GM18870 (cell line): ENCODE data around the gene C11orf54.
"Not testable (repeated sequence)": the region's sequence is repeated elsewhere in the genome, so short reads cannot be mapped to it uniquely, and the experiment has no call there.

ENCODE experiments used
- ATAC-seq: cut with Tn5 transposase; IDR thresholded peaks from one replicate; pipeline ENCODE4 v1.9.1; 2021; ENCODE audit warnings: moderate library complexity; ENCODE audit not compliant: unreplicated experiment

The C11orf54 gene

DNA sequence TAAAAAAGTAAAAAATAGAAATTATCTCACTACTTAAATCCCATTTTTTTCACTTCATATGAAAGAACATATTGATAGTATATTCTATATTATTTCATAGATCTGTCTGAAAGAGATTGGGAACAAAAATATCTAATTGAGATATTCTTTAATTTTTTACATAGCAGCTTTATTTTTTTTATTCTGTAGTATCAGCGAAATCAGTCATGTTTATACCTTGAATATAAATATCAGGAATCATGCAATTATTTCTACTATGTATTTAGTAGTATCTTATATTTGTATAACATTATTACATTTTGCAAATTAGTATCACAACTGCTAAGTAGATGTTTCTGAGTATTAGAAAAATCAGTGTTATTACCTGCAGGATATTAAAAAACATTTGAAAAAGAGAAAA lies 20.4 kb downstream of the C11orf54 start:
- no peak for ATAC-seq

DNA sequence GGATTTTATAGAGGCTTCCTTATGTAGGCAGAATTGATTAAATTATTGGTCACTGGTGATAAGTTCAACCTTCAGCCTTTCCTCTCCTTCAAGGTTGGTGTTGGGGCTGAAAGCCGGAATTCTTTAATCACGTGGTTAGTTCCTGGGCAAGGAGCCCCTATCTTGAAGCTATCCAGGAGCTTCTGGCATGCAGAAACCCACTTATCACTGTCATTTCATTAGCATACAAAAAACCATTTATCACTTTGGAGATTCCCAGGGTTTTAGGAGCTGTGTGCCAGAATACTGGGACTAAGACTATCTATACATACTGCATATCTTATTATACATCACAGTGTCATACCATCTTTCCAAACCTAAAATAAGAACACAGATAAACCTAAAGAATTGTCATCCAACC lies 24.1 kb downstream of the C11orf54 start:
- no peak for ATAC-seq

DNA sequence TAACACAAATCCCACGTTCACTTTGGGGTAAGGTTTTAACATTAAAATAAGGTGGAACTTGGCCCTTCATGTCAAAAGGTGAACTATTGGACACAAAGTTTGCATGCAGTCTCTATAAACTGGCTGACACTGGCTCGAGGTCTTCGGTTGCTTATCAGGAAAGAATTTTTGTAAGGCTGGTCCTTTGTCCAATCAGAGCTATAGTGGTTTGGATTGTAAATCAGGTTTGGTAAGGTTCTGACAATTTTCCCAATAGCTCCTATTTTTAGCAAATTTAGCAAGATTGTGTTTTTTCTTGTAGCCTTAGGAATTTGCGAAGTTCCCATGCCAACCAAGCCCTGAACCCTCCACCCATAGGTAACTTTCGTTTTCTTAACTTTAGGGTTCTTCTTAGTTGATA lies 25.0 kb downstream of the C11orf54 start:
- no peak for ATAC-seq

DNA sequence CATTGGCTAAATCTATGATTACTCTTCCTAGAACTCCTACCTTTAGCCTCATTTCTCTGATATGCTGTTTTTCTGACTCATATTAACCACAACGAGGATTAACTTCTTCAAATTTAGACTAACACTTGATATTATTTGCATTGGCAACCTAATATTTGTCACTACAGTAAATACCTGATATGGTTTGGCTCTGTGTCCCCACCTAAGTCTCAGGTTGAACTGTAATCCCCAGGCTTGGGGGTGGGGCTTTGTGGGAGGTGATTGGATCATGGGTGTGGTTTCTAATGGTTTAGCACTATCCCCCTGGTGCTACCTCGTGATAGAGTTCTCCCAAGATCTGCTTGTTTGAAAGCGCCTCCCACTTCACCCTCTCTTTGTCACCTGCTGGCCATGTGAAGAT lies 25.5 kb downstream of the C11orf54 start:
- ATAC-seq: no peak

DNA sequence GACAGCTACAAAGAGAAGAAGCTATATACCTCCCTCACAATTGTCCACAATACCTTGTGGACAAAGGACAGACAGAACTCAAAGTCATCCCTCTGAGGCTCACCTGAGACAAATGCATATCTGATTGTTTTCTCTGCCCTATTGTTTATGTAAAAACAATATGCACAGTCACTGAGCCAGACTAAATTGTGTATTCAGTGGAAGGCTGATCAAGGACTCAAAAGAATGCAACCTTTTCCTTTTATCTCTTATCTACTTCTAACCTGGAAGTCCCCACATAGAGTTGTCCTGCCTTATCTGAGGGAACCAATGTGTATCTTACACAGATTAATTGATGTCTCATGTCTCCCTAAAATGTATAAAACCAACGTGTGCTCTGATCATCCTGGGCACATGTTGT lies 28.7 kb downstream of the C11orf54 start:
- ATAC-seq: no peak

DNA sequence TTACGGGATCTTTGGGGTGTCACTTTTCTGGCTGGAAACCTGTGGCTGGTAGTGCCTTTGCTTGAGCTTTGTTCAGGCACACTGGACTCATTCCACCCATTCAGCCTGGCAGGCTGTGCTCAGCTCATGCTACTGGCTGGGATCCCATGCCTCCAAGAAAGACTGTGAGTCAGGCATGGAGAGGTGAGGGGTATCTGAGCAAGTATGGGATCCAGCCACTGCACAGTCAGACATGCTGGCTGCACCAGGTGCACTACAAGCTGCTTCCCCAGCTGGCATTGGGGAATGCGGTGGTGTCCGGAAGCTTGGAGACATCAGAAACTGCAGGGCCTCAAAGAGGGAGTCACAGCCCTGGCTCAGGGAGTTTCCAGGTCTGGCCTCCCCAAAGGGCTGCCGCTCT lies 30.7 kb downstream of the C11orf54 start:
- ATAC-seq: no peak

DNA sequence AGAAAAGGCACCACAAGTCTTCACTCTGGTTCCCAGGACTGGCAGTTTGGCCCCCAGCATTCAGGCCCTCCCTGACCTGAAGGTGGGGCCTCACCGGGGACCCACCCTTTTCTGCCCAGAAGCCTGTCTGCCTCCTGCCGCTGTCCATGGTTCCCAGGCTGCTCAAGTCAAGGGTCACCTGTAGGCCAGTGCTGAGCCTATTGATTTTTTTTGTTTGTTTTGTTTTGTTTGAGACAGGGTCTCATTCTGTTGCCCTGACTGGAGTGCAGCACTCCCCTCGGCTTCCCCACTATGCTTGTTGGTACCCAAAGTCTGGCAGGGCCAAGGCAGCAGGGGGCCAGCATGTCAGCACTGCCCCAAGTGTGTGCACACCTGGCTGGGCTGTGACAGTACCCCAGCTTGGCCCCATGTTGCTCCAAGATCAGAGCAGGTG lies 31.6 kb downstream of the C11orf54 start:
- ATAC-seq: no peak

DNA sequence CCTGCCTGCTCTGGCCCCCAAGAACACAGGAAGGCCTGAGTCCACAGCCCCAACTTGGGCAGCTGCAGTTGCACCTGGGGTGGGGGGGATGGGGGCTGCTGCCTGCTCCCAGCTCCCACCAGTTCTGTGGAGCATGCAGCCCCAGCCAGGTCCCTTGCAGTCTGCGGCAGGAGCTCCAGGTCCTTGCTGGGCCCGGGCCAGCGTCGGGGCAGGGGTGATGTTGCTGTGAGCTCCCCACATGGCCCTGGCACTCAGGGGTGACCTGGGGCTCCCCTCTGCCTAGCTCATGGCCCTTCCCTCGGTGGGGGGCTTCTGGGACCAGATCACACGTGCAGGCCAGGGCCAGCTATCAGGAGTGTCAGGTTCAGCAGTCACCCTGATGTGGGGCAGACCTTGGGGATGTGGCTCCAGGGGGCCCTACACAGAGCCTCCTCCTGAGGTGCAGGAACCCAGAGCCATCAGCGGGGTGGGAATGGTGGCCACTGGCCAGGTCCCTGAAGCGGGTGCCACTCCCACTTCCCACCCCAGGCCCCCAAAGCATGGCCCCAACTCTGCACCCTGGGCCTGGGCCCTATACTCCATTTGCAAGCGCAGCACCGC lies 32.2 kb downstream of the C11orf54 start:
- no peak for ATAC-seq

DNA sequence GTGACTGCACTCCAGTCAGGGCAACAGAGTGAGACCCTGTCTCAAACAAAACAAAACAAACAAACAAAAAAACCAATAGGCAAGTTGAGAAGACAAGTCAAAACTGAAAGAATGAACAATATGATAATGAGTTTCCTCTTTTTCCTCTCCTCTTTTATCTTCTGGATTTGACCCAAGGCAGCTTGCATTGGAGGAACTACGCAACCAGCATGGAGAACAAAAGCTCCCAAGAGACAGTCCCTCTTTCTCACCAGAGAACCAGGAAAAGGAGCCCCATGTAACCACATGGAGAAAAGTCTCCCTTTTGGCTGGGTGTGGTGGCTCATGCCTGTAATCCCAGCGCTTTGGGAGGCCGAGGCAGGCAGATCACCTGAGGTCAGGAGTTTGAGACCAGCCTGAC lies 33.1 kb downstream of the C11orf54 start:
- not testable (repeated sequence) for ATAC-seq

DNA sequence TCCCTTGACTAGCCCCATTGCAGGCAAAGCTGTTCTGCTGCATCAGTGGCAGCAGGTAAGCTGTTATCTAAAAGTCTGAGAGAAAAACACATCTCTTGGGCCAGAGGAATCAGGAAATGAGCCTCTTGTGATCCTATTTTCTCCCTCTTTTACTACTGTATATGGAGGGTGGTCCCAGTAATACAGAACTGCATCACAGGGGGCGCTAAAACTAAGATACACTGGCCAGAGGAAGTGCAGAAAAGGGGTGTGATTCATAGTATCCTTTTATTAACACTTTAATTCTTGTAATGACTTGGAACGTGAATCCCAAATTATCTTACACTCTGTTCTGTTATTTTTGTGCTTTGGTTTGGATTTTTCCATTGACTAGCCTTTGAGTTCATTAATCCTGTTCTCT lies 33.8 kb downstream of the C11orf54 start:
- ATAC-seq: no peak

DNA sequence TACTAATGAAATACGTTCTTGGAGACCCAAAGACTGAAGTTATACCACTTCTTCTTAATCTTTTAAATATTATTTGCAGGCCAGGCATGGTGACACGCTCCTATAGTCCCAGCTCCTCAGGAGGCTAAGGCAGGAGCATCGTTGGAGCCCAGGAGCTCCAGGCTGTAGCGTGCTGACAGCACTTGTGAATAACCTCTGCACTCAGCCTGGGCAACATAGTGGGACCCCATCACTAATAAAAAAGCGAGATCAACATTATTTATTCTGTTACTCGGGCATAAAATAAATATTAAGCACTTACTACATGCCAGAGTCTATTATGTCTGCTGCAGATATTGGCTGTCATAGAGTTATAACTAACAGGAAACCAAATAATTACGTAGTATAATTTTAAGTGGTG lies 41.9 kb downstream of the C11orf54 start:
- no peak for ATAC-seq

DNA sequence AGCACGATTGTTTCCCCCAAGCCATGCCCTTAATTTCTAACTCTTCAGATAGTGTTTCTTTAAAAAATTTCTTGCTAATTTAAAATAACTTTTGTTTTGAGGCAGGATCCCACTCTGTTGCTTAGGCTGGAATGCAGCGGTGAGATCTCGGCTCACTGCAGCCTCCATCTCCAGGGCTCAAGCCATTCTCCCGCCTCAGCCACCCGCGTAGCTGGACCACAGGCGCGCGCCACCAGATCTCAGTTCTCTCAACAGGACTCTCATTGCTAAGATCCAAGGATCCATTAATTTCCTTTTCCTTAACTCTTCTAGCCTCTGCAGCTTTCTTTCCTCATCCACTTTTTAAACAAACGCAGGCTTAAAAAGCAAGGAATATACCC lies 42.3 kb downstream of the C11orf54 start:
- peak; percentile 55 for ATAC-seq

DNA sequence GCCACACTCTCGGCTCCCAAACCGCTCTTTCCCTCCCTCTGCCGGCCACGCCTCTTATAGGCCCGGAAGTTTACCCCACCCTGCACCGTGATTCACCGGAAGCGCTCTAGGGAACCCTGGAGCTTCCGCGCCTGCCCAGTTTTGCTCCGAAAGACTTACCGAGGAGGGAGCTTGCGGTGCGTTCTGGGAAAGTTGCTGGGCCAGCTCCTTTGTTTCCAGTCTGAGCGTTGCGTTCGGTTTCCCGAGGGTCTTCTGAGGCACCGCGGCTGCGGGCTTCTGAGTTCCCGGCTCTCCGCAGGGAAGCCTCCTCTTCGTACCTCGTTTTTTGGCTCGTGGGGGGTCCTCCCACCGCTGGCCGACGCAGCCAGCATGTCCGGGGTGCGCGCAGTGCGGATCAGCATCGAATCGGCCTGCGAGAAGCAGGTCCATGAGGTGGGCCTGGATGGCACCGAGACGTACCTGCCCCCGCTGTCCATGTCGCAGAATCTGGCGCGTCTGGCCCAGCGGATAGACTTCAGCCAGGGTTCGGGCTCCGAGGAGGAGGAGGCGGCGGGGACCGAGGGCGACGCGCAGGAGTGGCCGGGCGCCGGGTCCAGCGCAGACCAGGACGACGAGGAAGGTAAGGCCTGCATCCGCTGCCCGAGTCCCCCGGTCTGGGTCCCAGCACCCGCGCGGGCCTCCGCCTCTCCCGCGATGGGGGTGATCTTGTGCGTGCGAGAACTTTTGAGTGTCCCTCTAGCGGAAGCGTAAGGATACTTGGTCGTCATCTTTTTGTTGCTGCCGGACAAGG lies 42.9 kb downstream of the C11orf54 start, which contains the start of gene MED17:
Gene MED17 (plus strand): TSS at position 138 of the 790 bp plus-strand sequence. CDS start 232 bp downstream, at position 370.
- peak; percentile 93 for ATAC-seq

DNA sequence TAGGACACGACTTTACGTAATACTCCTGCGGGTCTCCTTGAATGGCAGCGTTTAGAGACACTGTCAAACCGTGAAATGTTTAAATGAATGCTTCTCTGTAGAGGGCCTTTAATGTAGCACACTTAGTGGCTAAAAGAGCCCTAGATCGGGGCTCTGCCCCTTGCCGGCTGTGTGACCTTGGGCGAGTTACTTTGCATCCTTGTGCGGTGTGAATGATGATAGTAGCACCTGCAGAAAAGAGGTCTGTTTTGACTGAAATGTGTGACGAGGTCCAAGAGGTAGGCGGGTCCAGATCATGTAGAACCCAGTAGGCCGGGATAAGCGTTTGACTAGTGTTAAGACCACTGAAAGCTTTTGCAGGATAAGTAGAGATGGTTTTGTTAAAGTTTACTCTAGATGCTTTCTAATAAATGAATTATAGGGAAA lies 43.5 kb downstream of the C11orf54 start:
- ATAC-seq: peak; percentile 34

DNA sequence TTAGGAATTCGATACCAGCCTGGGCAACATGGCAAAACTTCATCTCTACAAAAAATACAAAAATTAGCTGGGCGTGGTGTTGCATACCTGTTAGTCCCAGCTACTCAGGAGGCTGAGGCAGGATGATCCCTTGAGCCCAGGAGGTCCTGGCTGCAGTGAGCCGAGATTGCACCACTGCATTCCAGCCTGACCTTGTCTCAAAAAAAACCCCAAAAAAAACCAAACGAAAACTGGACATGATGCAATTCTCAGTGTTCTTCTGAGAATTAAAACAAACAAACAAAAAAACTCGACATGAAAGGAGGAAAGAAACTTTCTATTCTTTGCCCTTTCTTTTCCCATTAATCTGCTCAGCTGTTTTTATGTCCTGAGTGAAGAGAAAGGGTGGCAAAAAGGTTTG lies 50.0 kb downstream of the C11orf54 start:
- ATAC-seq: no peak

DNA sequence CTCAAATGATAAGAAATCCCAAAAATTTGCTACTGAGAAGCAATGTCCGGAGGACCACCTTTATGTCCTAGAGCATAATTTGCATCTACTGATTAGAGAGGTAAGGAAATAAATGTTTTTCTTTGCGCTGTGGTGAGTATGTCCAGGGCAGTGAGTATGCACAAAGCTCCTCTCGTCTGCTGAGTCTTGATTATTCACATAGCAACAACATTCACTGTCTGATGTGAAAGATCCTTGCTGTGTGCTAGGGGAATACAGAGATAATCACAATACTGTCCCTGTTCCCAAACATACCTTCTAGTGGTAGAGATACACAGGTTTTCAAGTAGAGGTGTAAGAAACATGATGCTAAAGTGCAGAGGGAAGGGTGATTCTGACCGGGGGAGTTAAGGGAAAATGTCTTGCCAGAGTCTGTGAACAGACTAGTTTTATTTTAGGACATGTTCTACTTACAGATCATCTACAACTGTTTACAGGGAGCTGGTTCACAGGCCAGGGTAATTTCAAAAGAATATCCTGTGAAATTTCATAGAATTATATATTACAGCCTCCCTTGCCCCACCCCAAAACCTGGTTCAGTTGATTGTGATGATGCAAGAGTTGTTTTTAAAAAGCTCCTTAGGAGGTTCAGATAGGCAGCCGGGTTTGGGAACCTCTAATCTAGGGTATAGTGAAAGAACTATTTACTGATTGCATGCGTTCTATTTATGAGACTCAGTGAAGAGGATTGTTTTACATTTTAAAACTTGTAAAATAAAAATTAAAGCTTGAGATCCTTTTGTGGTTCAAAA lies 55.2 kb downstream of the C11orf54 start:
- ATAC-seq: no peak

DNA sequence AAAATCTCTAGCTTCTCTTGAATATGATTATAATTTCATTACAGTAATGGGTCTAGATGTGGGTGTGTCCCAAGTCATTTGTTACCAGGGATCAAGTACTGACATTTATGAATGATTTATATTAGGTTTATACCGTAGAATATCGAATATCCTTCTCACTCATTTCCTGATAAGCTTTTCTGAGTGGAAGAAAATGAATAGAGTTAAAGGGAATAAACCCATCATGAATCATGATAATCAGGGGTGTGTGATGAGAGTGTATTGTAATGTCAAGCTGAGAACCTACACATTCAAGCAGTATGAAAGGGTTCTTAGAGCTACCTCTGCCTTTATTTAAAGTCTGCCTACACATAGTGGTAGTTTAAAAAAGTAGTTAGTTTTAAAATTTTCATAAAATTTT lies 59.9 kb downstream of the C11orf54 start:
- no peak for ATAC-seq

DNA sequence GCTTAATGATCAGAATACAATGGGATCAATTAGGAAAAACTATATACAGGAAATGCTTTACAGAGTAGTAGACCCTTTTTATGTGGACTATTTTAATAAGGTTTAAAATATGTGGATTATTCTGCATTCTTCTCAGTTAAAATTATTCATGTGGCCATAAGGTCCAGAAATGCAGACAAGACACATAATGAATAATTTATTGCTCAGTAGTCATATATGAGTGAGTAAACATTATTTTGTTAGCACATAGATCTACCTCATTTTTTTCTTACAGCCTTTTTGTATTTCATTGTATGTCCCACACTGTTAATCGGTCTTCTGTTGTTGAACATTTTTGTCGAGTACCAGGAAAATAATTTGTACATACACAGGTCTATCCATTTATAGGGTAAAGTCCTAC lies 63.4 kb downstream of the C11orf54 start:
- ATAC-seq: no peak

DNA sequence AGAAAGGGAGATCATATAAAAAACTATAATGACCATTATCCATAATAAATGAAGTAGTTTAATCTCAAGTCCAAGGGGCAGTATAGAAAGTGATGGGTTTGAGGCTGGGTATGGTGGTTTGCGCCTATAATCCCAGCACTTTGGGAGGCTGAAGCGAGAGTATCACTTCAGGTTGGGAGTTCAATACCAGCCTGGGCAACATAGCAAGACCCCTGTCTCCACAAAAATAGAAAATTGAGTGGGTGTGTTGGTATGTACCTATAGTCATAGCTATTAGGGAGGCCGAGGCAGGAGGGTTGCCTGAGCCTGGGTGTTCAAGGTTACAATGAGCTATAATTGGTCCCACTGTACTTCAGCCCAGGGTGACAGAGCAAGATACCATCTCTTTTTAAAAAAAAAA lies 66.5 kb downstream of the C11orf54 start:
- no peak for ATAC-seq

DNA sequence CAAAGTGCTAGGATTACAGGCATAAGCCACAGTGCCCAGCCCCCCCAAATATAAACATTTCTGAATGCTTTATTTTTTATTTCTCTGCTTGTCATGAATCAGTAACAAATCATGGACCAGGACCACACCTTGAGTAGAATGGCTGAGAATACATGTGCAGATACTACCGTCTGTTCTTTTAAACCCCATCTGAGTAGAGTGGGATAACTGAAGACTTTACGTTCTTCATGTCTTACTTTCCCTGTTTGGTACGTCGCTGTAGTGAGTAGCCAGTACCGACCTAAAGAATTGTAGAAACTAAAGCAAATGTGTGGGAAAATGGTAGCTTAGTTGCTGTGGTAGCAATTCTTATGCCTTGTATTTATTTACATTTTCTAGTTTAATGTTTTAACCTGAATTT lies 72.5 kb downstream of the C11orf54 start:
- no peak for ATAC-seq
